ENCODE data around the gene GMPPA. TPM values are rescaled to one million over a fixed set of nuclear protein-coding genes. Genes with fewer than 3 reads are reported as not detected.

Gene GMPPA
- total RNA-seq, 1 experiment from 2014 or later = 47.6 TPM

DNA sequence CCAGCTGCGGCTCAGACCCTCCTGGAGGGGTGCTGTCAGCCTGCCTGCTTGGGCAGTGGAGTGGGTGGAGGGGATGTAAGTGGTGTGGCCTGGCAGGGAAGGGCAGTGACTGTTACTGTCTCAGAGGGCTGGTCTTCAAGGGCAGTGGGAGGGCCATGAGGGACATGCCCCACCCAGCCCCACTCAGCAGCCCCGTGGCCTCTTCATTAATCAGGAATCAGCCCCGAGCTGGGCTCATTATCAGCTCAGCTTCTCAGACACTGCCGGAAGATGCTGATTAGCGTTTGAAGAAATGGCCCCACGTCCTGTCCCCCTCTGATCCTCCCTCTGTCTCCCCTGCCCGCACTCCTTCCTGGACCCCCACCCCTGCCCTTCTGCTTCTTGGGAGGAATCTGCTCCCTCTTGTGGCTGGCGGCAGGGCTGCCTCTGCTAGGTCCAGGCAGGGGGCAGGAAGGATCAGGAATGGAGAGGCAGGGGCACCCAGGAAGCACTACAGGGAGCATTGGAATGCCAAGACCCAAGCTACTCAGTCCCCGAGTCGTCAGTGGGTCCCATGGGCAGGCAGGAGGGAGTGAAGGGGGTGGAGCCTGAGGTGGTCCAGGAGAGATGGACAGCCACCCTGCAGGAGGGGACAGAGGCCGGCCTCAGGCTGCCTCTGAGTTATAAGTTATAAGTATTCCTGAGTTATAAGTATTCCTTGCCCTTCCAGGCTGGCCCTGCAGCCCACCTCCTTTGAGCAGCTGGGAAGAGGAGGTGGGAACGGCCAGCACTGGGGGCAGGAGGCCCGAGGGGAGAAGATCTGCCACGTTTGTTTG is 22.6 kb downstream of the GMPPA start:
- DNase-seq (ENCODE audit: low read depth) = peak; percentile 59

DNA sequence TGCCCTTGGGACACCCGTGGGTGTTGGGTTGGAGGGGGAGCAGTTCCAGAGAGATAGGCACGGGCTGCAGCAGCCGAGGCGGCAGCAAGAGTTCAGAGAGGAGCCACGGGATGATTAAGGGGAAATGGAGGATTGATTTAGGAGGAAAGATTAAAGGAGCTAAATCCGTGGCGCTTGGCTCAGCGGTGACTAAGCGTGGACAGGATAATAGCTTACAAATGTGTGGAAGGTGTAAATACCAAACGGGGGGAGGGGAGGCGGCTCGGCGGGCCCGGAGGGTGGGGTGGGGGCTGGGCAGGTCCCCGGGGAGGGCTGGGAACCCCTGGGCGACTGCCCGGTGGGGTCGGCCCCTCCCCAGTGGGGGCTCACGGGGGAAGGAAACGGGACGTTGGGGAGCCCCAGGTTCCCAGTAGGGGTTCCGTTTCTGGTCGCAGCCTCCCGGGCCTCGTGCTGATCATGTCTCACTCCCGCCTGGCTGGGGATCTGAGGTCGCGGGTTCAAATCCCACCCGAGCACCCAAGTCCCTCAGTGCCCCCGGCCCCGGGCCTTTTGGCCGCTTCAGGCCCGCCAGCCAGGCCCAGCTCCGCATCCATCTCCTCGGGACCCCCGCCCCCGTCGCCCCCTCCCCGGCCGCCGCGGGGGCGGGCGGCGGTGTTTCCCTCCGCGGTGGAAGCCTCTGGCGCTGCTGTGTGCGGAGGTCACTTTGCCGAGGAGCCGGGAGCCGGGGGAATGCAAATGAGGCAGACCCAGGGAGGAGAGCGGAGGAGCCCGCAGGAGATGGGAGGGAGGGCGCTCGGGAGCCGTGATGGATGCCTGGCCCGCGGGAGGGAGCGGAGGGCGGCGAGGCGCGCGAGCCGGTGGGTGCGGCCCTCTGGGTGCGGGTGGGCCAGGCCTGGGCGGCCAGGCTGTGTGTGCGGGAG is 23.7 kb downstream of the GMPPA start:
- DNase-seq (ENCODE audit: low read depth) = peak; percentile 81

- no peak for DNase-seq (ENCODE audit: low read depth)
Measured at GRCh38 chr2:219523031-219523671, 24.5 kb downstream of the GMPPA start.

DNA sequence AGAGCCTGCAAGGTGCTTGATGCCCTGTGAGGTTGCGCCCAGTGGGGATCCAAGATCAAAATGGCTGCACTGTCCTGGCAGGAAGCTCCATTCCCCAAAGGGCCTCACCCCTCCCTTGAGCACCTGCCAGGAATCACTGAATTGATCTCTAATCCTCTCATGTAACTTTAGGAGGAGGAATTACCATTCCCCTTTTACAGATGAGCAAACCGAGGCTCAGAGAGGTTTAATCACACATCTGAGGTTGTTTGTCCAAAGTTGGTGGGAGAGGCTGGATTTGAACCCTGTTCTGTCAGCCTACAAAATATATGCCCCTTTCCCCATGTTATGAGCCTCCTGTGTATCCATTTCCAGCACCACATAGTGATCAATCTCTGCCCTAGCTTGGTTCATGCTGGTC is 26.1 kb downstream of the GMPPA start:
- no peak for DNase-seq (ENCODE audit: low read depth)

- DNase-seq (ENCODE audit: low read depth) = no peak
Measured at GRCh38 chr2:219525533-219526232, 27.0 kb downstream of the GMPPA start.

DNA sequence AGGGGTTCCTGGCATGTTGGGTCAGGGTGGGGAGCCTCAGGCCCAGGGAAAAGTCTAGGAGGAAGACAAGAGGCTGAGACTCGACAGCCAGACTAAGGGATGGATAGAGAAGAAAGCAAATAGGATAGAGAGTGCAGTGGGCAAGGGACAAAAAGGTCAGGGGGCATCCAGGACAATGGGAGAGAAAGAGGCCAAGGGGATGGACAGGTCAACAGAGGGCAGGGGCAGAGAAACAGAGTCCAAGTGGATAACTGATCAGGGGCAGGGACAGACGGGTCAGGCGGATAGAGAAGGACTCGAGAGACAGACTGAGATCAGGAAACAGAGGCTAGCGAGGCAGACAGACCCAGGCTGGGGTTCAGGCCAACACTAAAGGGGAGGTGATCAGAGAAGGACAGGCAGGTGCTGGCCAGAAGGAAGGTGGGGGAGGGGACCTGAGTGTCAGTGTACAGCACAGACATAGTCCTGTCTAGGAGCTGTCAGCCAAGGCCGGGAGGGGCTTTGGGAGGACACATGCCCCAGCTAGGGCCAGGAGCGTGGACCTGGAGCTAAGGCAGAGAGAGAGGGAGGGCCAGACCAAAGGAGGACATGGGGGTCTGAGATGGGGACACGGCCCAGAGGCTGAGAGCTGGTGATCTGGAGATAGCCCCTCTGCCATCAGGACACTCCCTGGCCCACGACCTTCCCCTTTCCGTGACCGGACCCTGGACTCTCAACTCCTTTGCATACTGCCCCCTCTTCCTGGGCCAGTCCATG is 27.8 kb downstream of the GMPPA start:
- no peak for DNase-seq (ENCODE audit: low read depth)

DNA sequence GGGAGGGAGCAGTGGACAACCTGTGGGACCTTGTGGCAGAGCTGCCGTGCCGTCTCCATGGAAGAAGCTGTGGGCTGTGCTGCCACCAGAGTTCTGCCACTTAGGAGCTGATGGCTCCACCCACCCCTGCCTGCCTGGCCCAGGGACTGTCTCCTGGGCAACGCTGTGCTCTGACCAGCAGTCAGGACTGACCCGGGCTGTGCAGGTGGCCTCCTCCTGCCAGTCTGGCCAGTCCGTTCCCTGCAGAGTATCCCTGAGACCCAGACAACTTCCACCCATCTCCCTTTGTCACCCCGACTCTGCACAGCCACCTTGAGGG is 28.3 kb downstream of the GMPPA start:
- DNase-seq (ENCODE audit: low read depth) = no peak

GRCh38 chr2:219527472-219527871 is 28.8 kb downstream of the GMPPA start:
- no peak for DNase-seq (ENCODE audit: low read depth)

DNA sequence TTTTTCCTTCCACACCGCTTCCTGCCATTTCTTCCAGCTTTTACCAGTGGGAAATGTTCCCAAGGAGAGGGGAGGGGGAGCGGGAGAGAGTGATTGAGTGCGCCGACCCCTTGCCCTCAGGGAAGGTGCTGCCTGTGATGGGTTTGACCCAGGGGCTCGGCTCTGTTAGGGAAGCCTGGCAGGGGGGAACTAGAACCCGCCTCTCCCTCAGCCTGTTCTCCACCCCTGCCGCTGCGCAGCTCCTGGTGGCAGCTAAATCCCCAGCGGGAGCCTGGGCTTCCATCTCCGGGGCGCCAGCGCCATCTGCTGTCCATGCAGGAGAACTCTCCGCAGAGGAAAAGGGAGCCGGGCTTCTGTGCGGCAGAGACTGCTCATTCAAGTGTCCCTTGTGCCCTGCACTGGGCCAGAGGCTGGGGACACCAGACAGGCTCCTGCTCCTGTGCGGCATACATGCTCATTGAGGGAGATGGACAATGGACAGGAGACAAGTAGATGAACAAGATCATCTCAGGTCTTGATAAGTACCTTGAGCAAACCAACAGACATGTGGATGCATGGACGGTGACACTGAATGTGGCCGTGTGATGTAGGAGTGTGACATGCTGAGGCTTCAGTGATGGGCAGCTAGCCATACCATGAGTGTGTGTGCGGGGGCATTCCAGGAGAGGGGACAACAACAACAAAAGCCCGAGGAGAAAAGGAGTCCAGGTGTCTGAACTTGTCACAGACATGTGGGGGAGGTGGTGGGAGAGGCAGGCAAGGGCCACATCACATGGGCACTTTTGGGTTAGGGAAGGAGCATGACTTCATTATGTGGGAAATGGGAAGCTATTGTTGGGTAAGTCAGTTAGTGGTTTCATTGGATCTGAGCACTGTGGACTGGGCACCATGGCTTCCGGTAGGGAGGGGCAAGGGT is 31.6 kb downstream of the GMPPA start:
- peak; percentile 87 for DNase-seq (ENCODE audit: low read depth)

GRCh38 chr2:219531639-219532377 is 33.1 kb downstream of the GMPPA start:
- no peak for DNase-seq (ENCODE audit: low read depth)

- no peak for DNase-seq (ENCODE audit: low read depth)
Measured at GRCh38 chr2:219532378-219532649, 33.6 kb downstream of the GMPPA start.

- DNase-seq (ENCODE audit: low read depth) = no peak
Measured at GRCh38 chr2:219533930-219534661, 35.4 kb downstream of the GMPPA start.

- DNase-seq (ENCODE audit: low read depth) = no peak
Measured at GRCh38 chr2:219536425-219536824, 37.7 kb downstream of the GMPPA start.

DNA sequence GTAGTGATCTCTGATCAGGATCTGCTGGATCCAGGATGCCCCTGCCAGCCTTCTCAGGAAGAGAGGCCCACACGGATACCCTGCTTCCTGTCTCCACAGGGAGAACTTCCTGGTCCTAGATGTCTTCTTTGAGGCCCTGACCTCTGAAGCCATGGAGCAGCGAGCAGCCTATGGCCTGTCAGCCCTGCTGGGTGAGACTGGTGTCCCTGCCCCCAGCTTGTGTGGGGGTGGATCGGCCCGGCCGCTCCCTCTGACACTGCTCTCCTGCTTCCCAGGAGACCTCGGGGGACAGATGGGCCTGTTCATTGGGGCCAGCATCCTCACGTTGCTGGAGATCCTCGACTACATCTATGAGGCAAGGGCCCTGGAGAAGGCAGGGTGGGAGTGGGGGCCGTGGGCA is 38.3 kb downstream of the GMPPA start:
- DNase-seq (ENCODE audit: low read depth) = no peak

DNA sequence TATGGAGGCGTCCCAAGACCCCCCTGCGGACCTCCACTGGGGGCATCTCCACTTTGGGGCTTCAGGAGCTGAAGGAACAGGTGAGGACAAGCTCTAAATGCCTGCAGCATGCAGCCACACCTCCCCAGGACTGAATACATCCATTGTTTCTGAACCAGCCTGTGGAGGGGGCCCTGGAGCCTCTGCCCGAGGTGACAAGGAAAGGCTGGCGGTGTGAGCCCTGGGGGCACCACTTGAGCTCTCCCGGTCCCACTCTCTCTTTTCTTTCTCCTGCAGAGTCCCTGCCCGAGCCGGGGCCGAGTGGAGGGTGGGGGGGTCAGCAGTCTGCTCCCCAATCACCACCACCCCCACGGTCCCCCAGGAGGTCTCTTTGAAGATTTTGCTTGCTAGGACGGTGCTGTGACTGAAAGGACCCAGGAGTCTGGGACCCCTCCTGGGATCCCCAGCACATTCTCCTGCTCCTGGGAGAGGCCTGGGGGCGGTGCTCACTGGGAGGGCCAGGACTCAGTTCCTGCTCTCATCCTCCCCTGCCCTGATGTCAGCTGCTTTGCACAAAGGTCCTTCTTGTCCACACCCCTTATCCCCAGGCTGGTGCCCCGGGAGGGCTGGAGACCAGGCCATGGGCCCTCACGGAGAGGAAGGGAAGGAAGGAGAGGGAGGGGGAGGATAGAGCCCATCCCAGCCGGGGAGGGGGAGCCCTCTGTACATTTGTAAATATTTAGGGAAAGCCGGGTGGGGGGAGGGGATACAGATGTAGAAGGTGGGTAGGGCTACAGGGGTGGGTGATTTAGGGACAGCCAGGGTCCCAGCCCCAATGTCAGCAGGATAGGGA is 39.2 kb downstream of the GMPPA start:
- DNase-seq (ENCODE audit: low read depth) = no peak

GRCh38 chr2:219538504-219538951 is 39.8 kb downstream of the GMPPA start:
- no peak for DNase-seq (ENCODE audit: low read depth)

DNA sequence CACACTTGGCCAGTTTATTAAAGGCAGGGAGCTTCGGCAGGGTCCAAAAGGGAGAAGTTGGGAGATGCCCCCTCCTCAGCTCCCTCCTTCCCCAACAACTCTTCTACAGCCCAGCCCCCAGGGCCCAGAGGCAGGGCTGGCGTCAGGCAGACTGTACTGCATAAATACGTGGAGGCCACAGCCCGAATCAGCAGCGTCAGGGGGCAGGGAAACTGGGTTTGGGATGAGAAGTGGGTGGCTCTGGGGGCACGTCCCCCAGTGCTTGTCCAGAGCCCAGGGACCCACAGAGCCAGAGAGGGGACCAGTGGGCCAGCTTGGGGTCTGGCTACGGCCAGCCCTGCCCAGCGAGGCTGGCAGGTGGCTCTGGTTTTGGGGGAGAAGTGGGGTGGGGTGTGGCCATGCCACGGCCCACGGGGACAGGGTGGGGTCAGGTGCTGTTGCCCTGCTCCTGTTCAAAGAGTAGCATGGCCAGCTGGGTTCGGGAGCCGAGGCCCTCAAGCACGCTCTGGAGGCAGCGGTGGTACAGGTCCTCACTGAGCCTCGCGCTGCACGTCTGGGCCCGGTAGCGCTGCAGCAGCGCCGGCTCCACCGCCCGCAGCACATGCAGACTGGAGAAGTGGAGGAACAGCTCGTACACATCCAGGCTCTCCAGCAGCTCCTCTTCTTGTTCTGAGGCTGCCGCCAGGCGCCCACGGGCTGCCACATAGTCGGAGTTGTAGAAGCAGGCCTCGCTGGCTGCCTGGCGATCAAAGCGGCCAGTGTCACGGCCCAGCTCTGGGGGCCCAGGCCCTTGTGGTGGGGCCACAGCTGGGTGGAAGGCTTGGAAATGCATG is 40.5 kb downstream of the GMPPA start:
- no peak for DNase-seq (ENCODE audit: low read depth)
